ENCODE data around the gene TEDC2. TPM values are rescaled to one million over a fixed set of nuclear protein-coding genes. Genes with fewer than 3 reads are reported as not detected.
A peak's percentile ranks its signal among the peaks of the same experiment; 100 is the strongest.

The TEDC2 gene
- total and polyA plus RNA-seq, 9 of the 15 experiments (the other 6 are each of a cell fraction or from before 2014, with no cell fraction given) = 0.75 to 57.0 (median 17.6) TPM

- TF ChIP-seq KAT8 (IDR thresholded peaks at IDR 0.05; ENCODE audit: low read depth) = no peak
- TF ChIP-seq ATF4 (CRISPR knock-in tag; IDR thresholded peaks at IDR 0.05) = 0 out of 2 replicates have a peak, but pooled peaks have one; percentile 24
- peak; percentile 82; the same call in 1 of the 2 replicates for TF ChIP-seq RREB1 (CRISPR knock-in tag; IDR thresholded peaks at IDR 0.05)
- TF ChIP-seq HNRNPH1 (optimal IDR thresholded peaks at IDR 0.05; ENCODE audit: low read depth, low read length) = no peak
- no peak for TF ChIP-seq XRCC4 (IDR thresholded peaks at IDR 0.05; ENCODE audit: extremely low read depth, insufficient read depth, insufficient read length)
- TF ChIP-seq ZNF175 (CRISPR knock-in tag; IDR thresholded peaks at IDR 0.05; ENCODE audit: low read depth) = no peak
- peak in 1 of 2 experiments; percentile 57; a peak in 1 of 4 replicates for TF ChIP-seq ZNF639 (CRISPR knock-in tag; conservative IDR thresholded peaks at IDR 0.05 in 1 of 2, IDR thresholded peaks at IDR 0.05 in 1 of 2)
- TF ChIP-seq ZNF507 (tag; conservative IDR thresholded peaks at IDR 0.05) = no peak
Observed at GRCh38 chr16:2473999-2474876, 14.3 kb downstream of the TEDC2 start (continued).

All from K562 (cell line).